GM12878 (cell line): Measurements from ENCODE around the gene FGF12. TPM values are rescaled to one million over a fixed set of nuclear protein-coding genes. Genes with fewer than 3 reads are reported as not detected.

Experiments
- BHLHE40 ChIP-seq, 2 experiments: fragments of 450-650 bp in 1 of 2; IDR thresholded peaks; 2 replicates each; pipeline ENCODE4 v1.6.1; 2011 to 2017; ENCODE audit warnings: low read depth in 2 of 2, borderline replicate concordance in 1 of 2, improper control_type of control experiment in 1 of 2, low read length in 1 of 2, mild to moderate bottlenecking in 1 of 2
- CREB1 ChIP-seq: IDR thresholded peaks from 2 replicates; pipeline ENCODE4 v1.6.1; 2012; ENCODE audit warnings: low read depth, mild to moderate bottlenecking, inconsistent platforms
- MYB ChIP-seq: fragments of 150-350 bp; IDR thresholded peaks from 2 replicates; pipeline ENCODE4 v1.6.1; 2014; ENCODE audit warnings: mild to moderate bottlenecking, low read depth, low read length, borderline replicate concordance
- NR2C2 ChIP-seq: IDR thresholded peaks from 2 replicates; pipeline ENCODE4 v1.6.1; 2011; ENCODE audit warnings: borderline replicate concordance, low read depth; ENCODE audit not compliant: control insufficient read depth, insufficient read length
- RUNX3 ChIP-seq: IDR thresholded peaks from 2 replicates; pipeline ENCODE4 v1.6.1; 2012; ENCODE audit warnings: low read length, inconsistent platforms
- SUPT20H ChIP-seq: IDR thresholded peaks from 2 replicates; pipeline ENCODE4 v1.6.1; 2011; ENCODE audit warnings: low read depth, mild to moderate bottlenecking, low read length, moderate library complexity, borderline replicate concordance; ENCODE audit not compliant: control insufficient read depth
- polyA plus RNA-seq, 11 experiments: library from polyadenylated mRNA; depleted of rRNA in 4 of 11; unstranded in 6 of 11; stranded (reverse) in 5 of 11; fragments of >200 nt; fragmentation: Nextera tagmentation in 4 of 11; fragmentation: Illumina TruSeq in 1 of 11; extraction: Ambion mirVana in 4 of 11; extraction: Trizol in 1 of 11; gene quantifications; 1 replicate in 1 of 11; 2 replicates in 10 of 11; pipeline versions ENCODE4 v1.2.1 to v1.2.3, GENCODE V29; 2011 to 2016; ENCODE audit warnings: inconsistent platforms in 2 of 11, missing spikeins in 2 of 11, low read depth in 1 of 11
- total RNA-seq, 4 experiments: library from RNA; depleted of rRNA in 3 of 4; stranded (reverse); fragments of >200 nt in 3 of 4; fragmentation: Illumina TruSeq in 1 of 4; extraction: Trizol in 1 of 4; gene quantifications; 2 replicates each; pipeline versions ENCODE4 v1.2.1 to v1.2.3, GENCODE V29; 2013 to 2021
- TF ChIP-seq, protein P1 (sequence below): fragments of 450-650 bp; IDR thresholded peaks from 2 replicates; pipeline ENCODE4 v1.6.1; 2016; ENCODE audit warnings: mild to moderate bottlenecking, moderate library complexity, borderline replicate concordance
- TF ChIP-seq, protein P2 (sequence below): IDR thresholded peaks from 2 replicates; pipeline ENCODE4 v1.6.1; 2012; ENCODE audit warnings: low read depth, low read length, improper control_type of control experiment
- TF ChIP-seq, protein P3 (sequence below): IDR thresholded peaks from 2 replicates; pipeline ENCODE4 v1.6.1; 2011; ENCODE audit warnings: low read depth, low read length, improper control_type of control experiment, borderline replicate concordance

The FGF12 gene
- total and polyA plus RNA-seq, 10 of the 15 experiments (the other 5 are each of a cell fraction or from before 2014, with no cell fraction given): 0.03 to 0.43 (median 0.13) TPM; not detected in 7

DNA sequence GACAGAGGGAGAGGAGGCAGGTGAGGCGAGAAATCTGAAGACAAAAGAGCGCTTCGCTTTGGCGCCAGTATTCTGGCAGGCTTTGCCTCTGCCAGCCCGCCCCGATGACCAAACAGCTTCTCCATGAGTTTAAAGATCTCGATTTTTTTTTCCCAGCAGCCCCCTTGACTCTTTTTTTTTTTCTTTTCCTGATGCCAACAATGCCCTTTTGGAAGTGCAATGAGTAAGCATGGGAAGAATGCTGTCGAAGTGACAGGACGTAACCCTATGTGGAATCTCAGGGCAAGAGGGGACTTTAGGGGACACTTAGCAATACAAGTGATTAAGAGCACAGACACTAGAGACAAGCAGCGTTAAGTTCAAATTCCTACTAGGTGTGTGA is 211.7 kb downstream of the FGF12 start (continued):
- TF ChIP-seq, protein P1, sequence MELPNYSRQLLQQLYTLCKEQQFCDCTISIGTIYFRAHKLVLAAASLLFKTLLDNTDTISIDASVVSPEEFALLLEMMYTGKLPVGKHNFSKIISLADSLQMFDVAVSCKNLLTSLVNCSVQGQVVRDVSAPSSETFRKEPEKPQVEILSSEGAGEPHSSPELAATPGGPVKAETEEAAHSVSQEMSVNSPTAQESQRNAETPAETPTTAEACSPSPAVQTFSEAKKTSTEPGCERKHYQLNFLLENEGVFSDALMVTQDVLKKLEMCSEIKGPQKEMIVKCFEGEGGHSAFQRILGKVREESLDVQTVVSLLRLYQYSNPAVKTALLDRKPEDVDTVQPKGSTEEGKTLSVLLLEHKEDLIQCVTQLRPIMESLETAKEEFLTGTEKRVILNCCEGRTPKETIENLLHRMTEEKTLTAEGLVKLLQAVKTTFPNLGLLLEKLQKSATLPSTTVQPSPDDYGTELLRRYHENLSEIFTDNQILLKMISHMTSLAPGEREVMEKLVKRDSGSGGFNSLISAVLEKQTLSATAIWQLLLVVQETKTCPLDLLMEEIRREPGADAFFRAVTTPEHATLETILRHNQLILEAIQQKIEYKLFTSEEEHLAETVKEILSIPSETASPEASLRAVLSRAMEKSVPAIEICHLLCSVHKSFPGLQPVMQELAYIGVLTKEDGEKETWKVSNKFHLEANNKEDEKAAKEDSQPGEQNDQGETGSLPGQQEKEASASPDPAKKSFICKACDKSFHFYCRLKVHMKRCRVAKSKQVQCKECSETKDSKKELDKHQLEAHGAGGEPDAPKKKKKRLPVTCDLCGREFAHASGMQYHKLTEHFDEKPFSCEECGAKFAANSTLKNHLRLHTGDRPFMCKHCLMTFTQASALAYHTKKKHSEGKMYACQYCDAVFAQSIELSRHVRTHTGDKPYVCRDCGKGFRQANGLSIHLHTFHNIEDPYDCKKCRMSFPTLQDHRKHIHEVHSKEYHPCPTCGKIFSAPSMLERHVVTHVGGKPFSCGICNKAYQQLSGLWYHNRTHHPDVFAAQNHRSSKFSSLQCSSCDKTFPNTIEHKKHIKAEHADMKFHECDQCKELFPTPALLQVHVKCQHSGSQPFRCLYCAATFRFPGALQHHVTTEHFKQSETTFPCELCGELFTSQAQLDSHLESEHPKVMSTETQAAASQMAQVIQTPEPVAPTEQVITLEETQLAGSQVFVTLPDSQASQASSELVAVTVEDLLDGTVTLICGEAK: no peak
- TF ChIP-seq CREB1 (no peak), RUNX3 (no peak), SUPT20H (no peak), BHLHE40 (IDR thresholded peaks at IDR 0.05; ENCODE audit: borderline replicate concordance in 1 of 2, low read depth in 2 of 2, low read length in 1 of 2) (no peak), NR2C2 (no peak), MYB (no peak)
- TF ChIP-seq, protein P2, sequence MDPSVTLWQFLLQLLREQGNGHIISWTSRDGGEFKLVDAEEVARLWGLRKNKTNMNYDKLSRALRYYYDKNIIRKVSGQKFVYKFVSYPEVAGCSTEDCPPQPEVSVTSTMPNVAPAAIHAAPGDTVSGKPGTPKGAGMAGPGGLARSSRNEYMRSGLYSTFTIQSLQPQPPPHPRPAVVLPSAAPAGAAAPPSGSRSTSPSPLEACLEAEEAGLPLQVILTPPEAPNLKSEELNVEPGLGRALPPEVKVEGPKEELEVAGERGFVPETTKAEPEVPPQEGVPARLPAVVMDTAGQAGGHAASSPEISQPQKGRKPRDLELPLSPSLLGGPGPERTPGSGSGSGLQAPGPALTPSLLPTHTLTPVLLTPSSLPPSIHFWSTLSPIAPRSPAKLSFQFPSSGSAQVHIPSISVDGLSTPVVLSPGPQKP: no peak
- TF ChIP-seq, protein P3, sequence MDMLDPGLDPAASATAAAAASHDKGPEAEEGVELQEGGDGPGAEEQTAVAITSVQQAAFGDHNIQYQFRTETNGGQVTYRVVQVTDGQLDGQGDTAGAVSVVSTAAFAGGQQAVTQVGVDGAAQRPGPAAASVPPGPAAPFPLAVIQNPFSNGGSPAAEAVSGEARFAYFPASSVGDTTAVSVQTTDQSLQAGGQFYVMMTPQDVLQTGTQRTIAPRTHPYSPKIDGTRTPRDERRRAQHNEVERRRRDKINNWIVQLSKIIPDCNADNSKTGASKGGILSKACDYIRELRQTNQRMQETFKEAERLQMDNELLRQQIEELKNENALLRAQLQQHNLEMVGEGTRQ: no peak
